Erythroblast (primary cell): ENCODE measurements around the gene CTNNA3.

Source experiments
- DNase-seq, 2 experiments: peaks; one replicate each; lab custom pipeline; 2025; lab: John Stamatoyannopoulos, UW
- GATA1 ChIP-seq: IDR thresholded peaks from 2 replicates; pipeline ENCODE4 v1.6.1; 2011; ENCODE audit warnings: low read depth, mild to moderate bottlenecking, control low read depth, low read length, moderate library complexity
- POLR2A ChIP-seq: IDR thresholded peaks from 2 replicates; pipeline ENCODE4 v1.6.1; 2011; ENCODE audit warnings: mild to moderate bottlenecking, low read length

The CTNNA3 gene

DNA sequence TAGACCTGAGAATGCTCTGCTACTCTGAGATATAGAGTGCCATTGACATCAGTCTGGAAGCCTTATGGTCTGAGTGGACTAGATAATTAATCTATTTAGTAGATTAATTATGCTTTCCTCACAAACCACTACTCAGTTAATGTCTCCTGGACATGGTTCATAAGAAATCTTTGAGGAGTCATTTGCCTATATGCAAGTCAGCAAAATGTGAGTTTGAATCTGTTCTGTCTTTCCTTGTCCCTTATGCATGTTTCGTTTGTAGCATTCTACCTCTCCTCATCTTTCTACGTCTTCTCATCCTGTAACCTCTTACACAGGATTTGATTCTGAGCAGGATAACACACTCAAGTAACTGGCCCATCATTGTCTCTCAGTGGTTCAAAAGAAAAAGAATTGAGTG, 1505.6 kb downstream of the CTNNA3 start:
- TF ChIP-seq GATA1 (no peak), POLR2A (no peak)
- DNase-seq: no peak

DNA sequence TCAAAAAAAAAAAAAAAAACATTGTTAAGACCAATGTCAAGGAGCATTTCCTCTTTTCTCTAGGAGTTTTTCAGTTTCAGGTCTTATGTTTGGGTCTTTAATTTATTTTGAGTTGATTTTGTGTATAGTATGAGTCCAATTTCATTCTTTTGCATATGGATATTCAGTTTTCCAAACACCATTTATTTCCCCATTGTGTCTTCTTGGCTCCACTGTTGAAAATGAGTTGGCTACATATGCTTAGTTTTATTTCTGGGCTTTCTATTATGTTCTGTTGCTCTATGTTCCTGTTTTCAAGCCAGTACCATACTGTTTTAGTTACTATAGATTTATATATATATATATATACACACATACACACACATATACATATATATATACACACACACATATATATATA, 1506.7 kb downstream of the CTNNA3 start:
- TF ChIP-seq GATA1 (no peak), POLR2A (no peak)
- no peak for DNase-seq

DNA sequence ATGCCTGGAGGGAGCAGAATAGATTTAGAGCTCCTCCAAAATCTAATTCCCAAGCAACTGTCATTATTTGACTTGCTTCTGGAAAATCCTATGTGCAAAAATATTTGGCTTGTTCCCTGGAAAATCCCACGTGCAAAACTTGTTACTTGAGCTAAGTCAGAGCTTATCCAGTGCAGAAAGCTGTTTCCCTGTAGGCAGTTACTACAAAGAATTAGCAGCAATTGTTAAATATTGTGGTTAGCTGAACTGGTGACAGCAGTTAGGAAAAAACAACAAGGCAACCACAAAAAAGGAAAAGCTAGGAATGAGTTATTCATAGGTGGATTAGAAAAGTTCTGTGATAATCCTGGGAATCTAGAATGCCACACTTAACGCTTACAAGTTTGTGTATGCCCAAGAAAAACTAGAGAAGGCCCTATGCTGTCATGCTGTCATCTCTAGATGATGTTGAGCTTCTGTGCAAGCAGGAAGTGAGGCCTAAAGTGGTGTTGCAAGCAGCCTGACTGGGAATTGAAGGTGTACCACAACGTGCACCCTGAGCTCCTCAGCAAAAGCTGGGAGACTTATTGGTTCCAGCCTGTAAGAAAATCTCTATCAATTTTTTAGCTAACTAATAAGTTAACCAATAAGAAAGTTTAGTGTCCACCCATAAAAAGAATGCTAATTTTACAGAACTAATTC, 1508.8 kb downstream of the CTNNA3 start:
- DNase-seq: no peak
- TF ChIP-seq GATA1 (no peak), POLR2A (no peak)

DNA sequence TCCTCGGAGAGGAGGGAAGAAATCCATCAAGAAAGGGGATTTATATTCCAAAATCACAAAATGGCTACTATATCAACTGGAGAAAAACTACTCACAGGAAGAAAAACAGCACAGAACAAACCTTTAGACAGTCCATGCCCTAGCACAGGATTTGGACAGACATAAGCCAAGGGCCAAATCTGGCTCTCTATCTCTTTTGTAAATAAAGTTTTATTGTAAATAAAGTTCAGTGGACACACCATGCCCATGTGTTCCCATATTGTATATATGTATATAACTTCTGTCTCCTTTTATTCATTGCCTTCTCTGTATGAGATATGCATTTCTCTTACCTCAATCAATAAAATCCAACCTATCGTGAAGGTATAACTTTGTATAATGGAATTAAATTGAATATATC, 1513.0 kb downstream of the CTNNA3 start:
- TF ChIP-seq GATA1: no peak
- TF ChIP-seq POLR2A: no peak
- DNase-seq: no peak

DNA sequence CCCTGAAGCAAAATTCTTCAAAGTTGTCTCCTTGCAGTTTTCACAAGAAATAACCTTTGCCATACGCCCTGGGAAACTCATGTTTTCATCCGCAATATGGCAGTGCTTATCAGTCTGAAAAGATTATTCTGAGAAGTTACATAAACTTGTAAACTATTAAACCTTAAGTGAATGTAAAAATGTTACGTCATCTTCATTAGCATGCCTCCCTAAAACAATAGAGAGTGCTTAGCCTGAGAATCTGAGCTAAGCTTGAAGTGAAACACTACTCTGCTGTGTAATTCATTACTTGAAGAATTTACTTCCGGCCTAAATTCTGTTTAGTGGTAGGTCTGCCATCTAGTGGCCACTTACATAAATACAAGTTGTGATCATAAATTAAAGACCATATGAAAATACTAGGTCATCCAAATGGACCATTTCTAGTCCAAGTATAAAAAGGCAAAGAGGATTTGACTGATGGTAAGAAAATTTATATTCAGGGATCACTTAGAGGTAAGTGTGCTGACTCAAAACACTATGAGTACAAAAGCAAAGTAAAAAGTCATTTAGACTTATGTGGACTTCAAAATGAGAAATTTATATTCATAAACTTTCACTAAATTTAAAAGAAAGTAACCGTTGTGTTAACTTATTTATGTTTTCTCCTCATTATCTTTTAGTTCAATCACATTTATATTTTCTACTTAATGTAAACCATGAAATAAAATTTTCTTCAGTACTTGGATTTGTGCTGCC, 1515.2 kb downstream of the CTNNA3 start:
- no peak for TF ChIP-seq POLR2A
- DNase-seq: peak; percentile 54 to 71

DNA sequence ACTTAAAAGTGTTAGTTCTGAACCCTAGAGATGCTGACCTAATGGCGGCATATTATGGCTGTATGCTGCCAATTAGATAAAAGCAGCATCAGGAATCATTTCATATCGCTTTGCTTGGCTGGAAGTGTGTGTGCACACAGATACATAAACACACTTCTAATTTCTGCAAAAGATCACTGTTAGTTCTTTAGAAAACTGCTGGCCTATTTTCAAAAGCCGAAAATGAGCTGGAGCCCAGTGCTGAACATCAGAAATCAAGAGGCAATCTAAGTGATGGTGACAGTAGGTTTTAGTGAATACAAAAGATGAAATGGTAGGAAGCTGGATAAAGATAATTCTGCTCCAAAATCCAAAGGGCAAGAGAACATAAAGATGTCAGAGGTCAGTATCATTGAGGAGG, 1516.0 kb downstream of the CTNNA3 start:
- TF ChIP-seq POLR2A: no peak
- no peak for TF ChIP-seq GATA1
- no peak for DNase-seq

DNA sequence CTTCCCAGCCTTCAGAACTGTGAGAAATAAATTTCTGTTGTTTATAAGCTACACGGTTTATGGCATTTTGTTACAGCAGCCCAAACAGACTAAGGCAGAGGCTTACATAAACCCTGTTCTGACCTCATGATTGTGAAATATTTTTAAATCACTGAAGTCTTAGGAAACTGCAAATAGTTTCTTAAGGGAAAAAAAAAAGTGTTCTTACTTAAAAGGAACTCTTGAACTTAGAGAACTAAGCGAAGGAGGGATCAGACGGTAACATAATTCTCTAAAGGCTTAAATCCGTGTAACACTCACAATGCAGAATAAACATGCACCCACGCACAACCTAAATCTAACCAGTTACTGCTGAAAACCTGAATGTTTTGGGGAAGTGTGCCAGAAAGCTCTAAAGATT, 1519.2 kb downstream of the CTNNA3 start:
- no peak for DNase-seq
- TF ChIP-seq POLR2A: no peak
- TF ChIP-seq GATA1: no peak

DNA sequence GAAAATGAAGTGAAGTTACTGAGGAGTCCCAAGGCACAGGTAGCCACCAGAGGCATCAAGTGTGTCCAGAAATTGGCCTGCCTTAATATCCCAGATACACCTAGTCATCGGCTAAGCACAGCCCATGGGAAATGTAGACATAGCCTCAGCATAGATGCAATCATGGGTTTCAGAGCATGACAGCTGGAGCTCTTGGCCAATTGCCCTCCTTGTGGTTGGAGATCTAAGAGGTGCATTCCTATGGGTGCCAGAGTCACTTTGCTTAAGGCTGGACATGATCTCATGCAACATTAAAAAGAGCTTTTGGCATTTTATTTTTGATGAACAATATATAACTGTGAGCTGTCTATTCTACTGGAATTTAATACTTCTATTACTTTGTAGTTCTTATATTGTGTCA, 1528.2 kb downstream of the CTNNA3 start:
- DNase-seq: no peak
- TF ChIP-seq GATA1 (no peak), POLR2A (no peak)

DNA sequence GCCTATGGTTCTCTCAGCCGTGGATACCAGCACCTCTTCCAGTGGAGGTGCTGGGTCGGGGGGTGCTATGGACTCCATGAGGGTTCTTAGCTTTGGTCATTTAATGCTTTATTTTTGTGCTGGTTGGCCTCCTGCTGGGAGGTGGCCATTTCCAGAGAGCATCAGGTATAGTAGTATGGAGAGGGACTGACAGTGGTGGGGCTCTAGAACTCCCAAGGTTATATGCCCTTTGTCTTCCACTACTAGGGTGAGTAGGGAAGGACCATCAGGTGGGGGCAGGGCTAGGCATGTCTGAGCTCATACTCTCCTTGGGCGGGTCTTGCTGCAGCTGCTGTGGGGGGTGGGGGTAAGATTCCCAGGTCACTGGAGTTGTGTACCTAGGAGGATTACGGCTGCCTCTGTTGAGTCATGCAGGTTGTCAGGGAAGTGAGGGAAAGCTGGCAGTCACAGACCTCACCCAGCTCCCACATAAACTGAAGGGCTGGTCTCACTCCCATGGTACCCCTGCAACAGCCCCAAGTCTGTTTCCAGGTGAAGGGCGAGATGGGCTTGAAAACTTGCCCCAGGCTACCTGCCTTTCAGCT, 1533.3 kb downstream of the CTNNA3 start:
- TF ChIP-seq GATA1 (no peak), POLR2A (no peak)
- DNase-seq: no peak

DNA sequence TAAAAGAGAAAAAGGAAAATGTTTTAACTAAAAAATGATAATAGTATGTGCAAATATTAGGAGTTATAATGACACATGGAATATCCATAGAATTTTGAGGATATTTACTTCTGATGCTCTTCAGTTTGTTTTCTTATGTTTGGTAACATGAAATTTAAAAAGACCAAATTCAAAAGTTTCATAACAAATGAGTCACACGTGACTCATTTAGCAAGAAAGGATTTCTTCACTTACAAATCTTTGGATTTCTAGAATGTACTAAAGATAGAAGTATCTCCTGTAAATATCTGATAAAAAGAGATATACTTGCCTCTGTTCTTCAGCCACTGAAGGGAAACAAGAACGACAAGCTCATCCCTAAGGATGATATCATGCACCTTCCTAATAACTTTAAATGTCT, 1544.6 kb downstream of the CTNNA3 start:
- no peak for DNase-seq
- no peak for TF ChIP-seq GATA1
- TF ChIP-seq POLR2A: no peak

DNA sequence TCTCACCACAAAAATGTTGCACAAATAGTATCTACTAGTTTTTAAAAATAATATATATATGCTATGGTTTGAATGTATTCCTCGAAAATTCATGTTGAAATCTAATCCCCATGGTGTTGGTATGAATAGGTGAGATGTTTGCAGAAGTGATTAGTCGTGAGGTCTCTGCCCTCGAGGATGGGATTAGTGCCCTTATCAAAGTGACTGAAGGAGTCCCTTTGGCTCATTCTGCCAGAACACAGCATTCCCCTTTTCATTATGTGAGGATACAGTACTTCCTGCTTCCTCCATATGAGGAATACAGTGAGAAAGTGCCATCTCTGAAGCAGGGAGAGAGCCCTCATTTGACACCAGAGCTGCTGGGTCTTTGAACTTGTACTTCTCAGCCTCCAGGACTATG, 1547.7 kb downstream of the CTNNA3 start:
- no peak for DNase-seq
- TF ChIP-seq GATA1: no peak
- TF ChIP-seq POLR2A: no peak

DNA sequence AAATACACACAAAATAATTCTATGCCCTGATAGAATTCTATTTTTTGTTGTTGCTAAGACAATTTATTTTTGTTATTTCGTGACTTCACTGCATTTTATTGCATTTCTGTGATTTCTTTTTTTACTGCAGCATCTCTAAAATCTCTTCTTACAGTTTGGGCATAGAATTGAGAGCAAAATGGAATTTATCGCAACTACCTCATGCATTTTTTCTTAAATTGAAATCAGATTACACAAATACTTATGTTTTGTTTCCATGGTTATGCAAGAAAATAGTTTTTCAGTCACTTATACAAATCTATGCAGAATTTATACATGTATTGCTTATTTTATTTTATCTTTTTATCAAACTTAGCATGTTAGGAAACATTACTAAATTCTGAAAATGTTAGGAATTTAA, 1552.0 kb downstream of the CTNNA3 start:
- TF ChIP-seq GATA1 (no peak), POLR2A (no peak)
- DNase-seq: no peak

DNA sequence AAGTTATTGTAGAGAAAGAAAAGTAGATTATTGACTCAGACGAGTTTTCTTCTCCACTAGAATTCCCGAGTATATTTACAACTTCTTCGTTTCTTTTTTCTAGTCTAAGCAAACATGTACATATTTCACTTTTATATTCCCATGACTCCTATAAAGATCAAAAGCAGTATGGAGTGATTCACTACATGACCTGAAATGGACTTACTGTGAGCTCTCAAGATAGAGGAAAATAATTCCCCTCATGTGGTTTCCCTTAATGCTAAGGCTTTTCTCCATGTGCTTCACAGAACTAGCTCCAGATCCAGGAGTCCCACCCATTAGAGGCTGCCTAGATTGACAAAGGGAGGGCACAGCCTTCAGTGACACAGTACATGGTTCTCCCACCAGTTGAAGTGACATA, 1593.2 kb downstream of the CTNNA3 start:
- DNase-seq: no peak
- TF ChIP-seq POLR2A (no peak), GATA1 (no peak)
